H54 (cell line): ENCODE results near the gene ZNF44.
"Not testable (repeated sequence)": the region's sequence is repeated elsewhere in the genome, so short reads cannot be mapped to it uniquely, and the experiment has no call there.

Source experiments
- DNase-seq: peaks from one replicate; pipeline ENCODE4 v3.0.0; 2011; ENCODE audit warnings: low spot score, mixed read lengths; ENCODE audit not compliant: insufficient read length
- FAIRE-seq: peaks from 3 replicates; lab custom pipeline; 2011; peaks lifted over from hg19 to GRCh38; lab: Jason Lieb, UNC
- POLR2A ChIP-seq: IDR thresholded peaks from 2 replicates; pipeline ENCODE4 v1.6.1; 2011; ENCODE audit warnings: low read depth, mild to moderate bottlenecking, low read length

Gene ZNF44

GRCh38 chr19:12294249-12295158, at the start of gene ZNF44:
ZNF44 (minus strand) TSS chr19:12294883; CDS start chr19:12294694, 189 bp downstream.
- FAIRE-seq (peak; percentile 91), DNase-seq (peak; percentile 88)
- peak; percentile 32; the same call in 1 of the 2 replicates for TF ChIP-seq POLR2A

GRCh38 chr19:12333162-12334159, 38.8 kb upstream of the ZNF44 start, which contains the start of gene ZNF563:
ZNF563 (minus strand) TSS chr19:12333633; CDS start chr19:12333482, 151 bp downstream.
- TF ChIP-seq POLR2A, result peak; percentile 76
- DNase-seq, result peak; percentile 90
- peak; percentile 96 for FAIRE-seq

GRCh38 chr19:12331211-12331941, 36.7 kb upstream of the ZNF44 start:
- no peak for TF ChIP-seq POLR2A
- FAIRE-seq (no peak), DNase-seq (no peak)

GRCh38 chr19:12330340-12330739, 35.7 kb upstream of the ZNF44 start:
- no peak for TF ChIP-seq POLR2A
- no peak for DNase-seq
- FAIRE-seq, result no peak

- FAIRE-seq (no peak), DNase-seq (no peak)
- no peak for TF ChIP-seq POLR2A
Observed at GRCh38 chr19:12325690-12326089, 31.0 kb upstream of the ZNF44 start.

GRCh38 chr19:12318782-12319413, 24.2 kb upstream of the ZNF44 start:
- FAIRE-seq, result no peak
- TF ChIP-seq POLR2A, result no peak
- DNase-seq, result no peak

GRCh38 chr19:12314553-12314952, 19.9 kb upstream of the ZNF44 start:
- DNase-seq, result no peak
- TF ChIP-seq POLR2A, result no peak
- no peak for FAIRE-seq

- DNase-seq, FAIRE-seq: not testable (repeated sequence)
Observed at GRCh38 chr19:12308891-12309290, 14.2 kb upstream of the ZNF44 start.

- TF ChIP-seq POLR2A, result no peak
- FAIRE-seq (no peak), DNase-seq (no peak)
Observed at GRCh38 chr19:12295191-12295590, 508 bp upstream of the ZNF44 start.

- no peak for TF ChIP-seq POLR2A
- FAIRE-seq (no peak), DNase-seq (peak; percentile 40)
Observed at GRCh38 chr19:12293777-12294248, 870 bp downstream of the ZNF44 start.

- no peak for FAIRE-seq
- TF ChIP-seq POLR2A, result no peak
- DNase-seq, result no peak
Observed at GRCh38 chr19:12289790-12290065, 5.0 kb downstream of the ZNF44 start.

- no peak for DNase-seq
- FAIRE-seq, result no peak
- no peak for TF ChIP-seq POLR2A
Observed at GRCh38 chr19:12287958-12288500, 6.7 kb downstream of the ZNF44 start.
